Left renal cortex interstitium (tissue), 4 donors: ENCODE results near the gene MRPS14. TPM values are rescaled to one million over a fixed set of nuclear protein-coding genes. Genes with fewer than 3 reads are reported as not detected.
A peak's percentile ranks its signal among the peaks of the same experiment; 100 is the strongest.
"Not testable (repeated sequence)": the region's sequence is repeated elsewhere in the genome, so short reads cannot be mapped to it uniquely, and the experiment has no call there.

ENCODE experiments used
- DNase-seq, 4 donors: peaks; one replicate each; pipeline ENCODE4 v3.0.0-alpha.2; 2013; ENCODE audit warnings: low read depth in 4 of 4, low spot score in 2 of 4, missing footprints in 1 of 4
- polyA plus RNA-seq, 4 donors: library from polyadenylated mRNA; unstranded; fragments of 120-200 nt; gene quantifications; one replicate each; pipeline ENCODE4 v1.2.1, GENCODE V29; 2013; ENCODE audit not compliant: insufficient read length in 4 of 4

Gene MRPS14
- polyA plus RNA-seq, 4 donors: 48.1 to 52.6 (median 50.2) TPM

- DNase-seq: no peak
These were observed 1.5 kb upstream of the MRPS14 start for GRCh38 chr1:175024773-175025172.

- DNase-seq: not testable (repeated sequence)
These were observed 657 bp upstream of the MRPS14 start for GRCh38 chr1:175023922-175024242.

- DNase-seq: no peak
These were observed 3.7 kb downstream of the MRPS14 start for GRCh38 chr1:175019524-175019923.

GRCh38 chr1:175015243-175015642, 8.0 kb downstream of the MRPS14 start:
- no peak for DNase-seq

GRCh38 chr1:175013445-175013844, 9.8 kb downstream of the MRPS14 start:
- DNase-seq: no peak

- DNase-seq: no peak
These were observed 13.7 kb downstream of the MRPS14 start for GRCh38 chr1:175009532-175009931.

- no peak for DNase-seq
These were observed 18.0 kb downstream of the MRPS14 start for GRCh38 chr1:175005085-175005783.

- no peak for DNase-seq
These were observed 19.7 kb downstream of the MRPS14 start for GRCh38 chr1:175003521-175003920.

- no peak for DNase-seq
These were observed 20.2 kb downstream of the MRPS14 start for GRCh38 chr1:175002910-175003517.

- DNase-seq: no peak
These were observed 22.5 kb downstream of the MRPS14 start for GRCh38 chr1:175000697-175001187.

- no peak for DNase-seq
These were observed 23.1 kb downstream of the MRPS14 start, which contains the start of gene CACYBP for GRCh38 chr1:174999936-175000696. CACYBP (plus strand) TSS chr1:174999947; CDS start chr1:175000181, 234 bp downstream.

- peak; percentile 97 to 100 (median 98) for DNase-seq
These were observed 23.8 kb downstream of the MRPS14 start for GRCh38 chr1:174999216-174999935.

GRCh38 chr1:174998569-174999215, 24.5 kb downstream of the MRPS14 start:
- DNase-seq: peak in 3 of 4 donors; percentile 55 to 61 (median 56)

GRCh38 chr1:174997041-174997440, 26.2 kb downstream of the MRPS14 start:
- no peak for DNase-seq

GRCh38 chr1:174996476-174996875, 26.7 kb downstream of the MRPS14 start:
- DNase-seq: no peak

GRCh38 chr1:174995916-174996315, 27.3 kb downstream of the MRPS14 start:
- DNase-seq: no peak

- no peak for DNase-seq
These were observed 28.1 kb downstream of the MRPS14 start for GRCh38 chr1:174995121-174995520.

- DNase-seq: no peak
These were observed 31.8 kb downstream of the MRPS14 start for GRCh38 chr1:174991473-174991872.

GRCh38 chr1:174990382-174990999, 32.7 kb downstream of the MRPS14 start:
- DNase-seq: no peak
